HepG2 (cell line): ENCODE measurements around the gene KRTAP3-2. TPM values are rescaled to one million over a fixed set of nuclear protein-coding genes. Genes with fewer than 3 reads are reported as not detected.

Source experiments
- ATAC-seq: fragments of 200-7000 bp; cut with Tn5 transposase; 3 replicates; pipeline ENCODE4 v1.9.1; 2020; ENCODE audit warnings: mild to moderate bottlenecking, moderate library complexity
- BruUV-seq: library from RNA; stranded (reverse); fragments of 400-500 nt; replicated peaks from 2 replicates; lab custom pipeline; 2021; lab: Mats Ljungman, UMichigan
- CTCF ChIA-PET: fragments of 300-600 bp; formaldehyde crosslinking; extraction: SDS; loops from one replicate; lab custom pipeline; 2021; ENCODE audit warnings: low total read pairs, inconsistent platforms, low intra/inter-chr PET ratio; lab: Yijun Ruan, JAX
- POLR2A ChIA-PET: fragments of 350-600 bp; sonication (Branson Sonifier 250); formaldehyde crosslinking; loops from one replicate; lab custom pipeline; 2020; ENCODE audit warnings: antibody characterized with exemption, inconsistent platforms; lab: Yijun Ruan, JAX
- DNase-seq: peaks from one replicate; pipeline ENCODE4 v3.0.0-alpha.2; 2015; ENCODE audit warnings: low spot score
- FAIRE-seq: peaks from 3 replicates; lab custom pipeline; 2011; peaks lifted over from hg19 to GRCh38; lab: Jason Lieb, UNC
- H2AFZ ChIP-seq: one replicate; pipeline ENCODE4 v1.6.1; 2011; ENCODE audit warnings: low read length, inconsistent platforms
- H3K27ac ChIP-seq: fragments of 300-600 bp; 3 replicates; pipeline ENCODE4 v1.8.0; 2011; ENCODE audit warnings: mixed run types, mild to moderate bottlenecking, mixed read lengths, low read length, inconsistent platforms; ENCODE audit not compliant: insufficient read depth; ENCODE audit errors: extremely low read length
- H3K27me3 ChIP-seq, 2 experiments: fragments of 200-600 bp in 1 of 2; 2 replicates in 1 of 2; 3 replicates in 1 of 2; pipeline versions ENCODE4 v1.6.0 to v1.8.0; 2011; ENCODE audit warnings: low read length in 2 of 2, mild to moderate bottlenecking in 2 of 2, moderate library complexity in 2 of 2, inconsistent platforms in 1 of 2; ENCODE audit not compliant: insufficient read depth in 2 of 2, control insufficient read depth in 1 of 2
- H3K36me3 ChIP-seq, 2 experiments: fragments of 200-600 bp in 1 of 2; replicated peaks in 1 of 2; 2 replicates in 1 of 2; 3 replicates in 1 of 2; pipeline versions ENCODE4 v1.5.1 to v1.8.0; 2011; ENCODE audit warnings: low read length in 2 of 2, inconsistent platforms in 1 of 2; ENCODE audit not compliant: insufficient read depth in 2 of 2, control insufficient read depth in 1 of 2
- H3K4me1 ChIP-seq: 2 replicates; pipeline ENCODE4 v1.5.1; 2012; ENCODE audit warnings: low read length, inconsistent platforms; ENCODE audit not compliant: insufficient read depth
- H3K4me2 ChIP-seq: 2 replicates; pipeline ENCODE4 v1.6.0; 2011; ENCODE audit warnings: low read depth, low read length, inconsistent platforms
- H3K4me3 ChIP-seq, 3 experiments: fragments of 200-600 bp in 1 of 3; sonication (generic), shearing (Covaris generic) in 1 of 3; replicated peaks in 1 of 3; 2 replicates each; pipeline ENCODE4 v1.5.1; 2011 to 2016; ENCODE audit warnings: low read length in 3 of 3, inconsistent platforms in 2 of 3, low read depth in 2 of 3, mild to moderate bottlenecking in 2 of 3, control low read depth in 1 of 3, mixed read lengths in 1 of 3; ENCODE audit not compliant: insufficient read depth in 1 of 3
- H3K79me2 ChIP-seq: one replicate; pipeline ENCODE4 v1.6.1; 2011; ENCODE audit warnings: low read length, inconsistent platforms; ENCODE audit not compliant: insufficient read depth
- H3K9ac ChIP-seq: 2 replicates; pipeline ENCODE4 v1.6.0; 2011; ENCODE audit warnings: mild to moderate bottlenecking, low read depth, low read length, inconsistent platforms; ENCODE audit not compliant: insufficient read depth
- H3K9me3 ChIP-seq: 2 replicates; pipeline ENCODE4 v1.5.1; 2012; ENCODE audit warnings: mild to moderate bottlenecking, low read length
- H4K20me1 ChIP-seq: 2 replicates; pipeline ENCODE4 v1.6.0; 2011; ENCODE audit warnings: inconsistent platforms, mild to moderate bottlenecking, low read length, moderate library complexity; ENCODE audit not compliant: insufficient read depth
- AGO2 ChIP-seq: fragments of 200-400 bp; formaldehyde crosslinking; optimal IDR thresholded peaks from 2 replicates; pipeline ENCODE3; 2017; ENCODE audit warnings: mild to moderate bottlenecking, low read depth, low read length, moderate library complexity
- WGBS: methylation state at CpG from one replicate; pipeline ENCODE4 v1.1.6; 2017; ENCODE audit warnings: low lambda C conversion rate; 5-methylcytosine and 5-hydroxymethylcytosine counted together
- in situ Hi-C: cut with HindIII; loops from 2 replicates; pipeline ENCODE4 v1.10.0; 2017; ENCODE audit warnings: low pct_unique_long_range_greater_than_20kb; ENCODE audit not compliant: extremely low pct_ligation_motif_present
- intact Hi-C: fragments of 100-400 bp; cut with micrococcal nuclease; formaldehyde crosslinking; loops from one replicate; pipeline ENCODE4 v1.10.0; 2022; ENCODE audit not compliant: unreplicated experiment
- polyA plus RNA-seq, 8 experiments: library from polyadenylated mRNA; depleted of rRNA in 3 of 8; stranded (reverse) in 7 of 8; unstranded in 1 of 8; fragments of >200 nt; fragmentation: Illumina TruSeq in 4 of 8; extraction: Trizol in 4 of 8; gene quantifications; 2 replicates each; pipeline versions ENCODE4 v1.2.1 to v1.2.3, GENCODE V29; 2011 to 2016; ENCODE audit warnings: low read depth in 4 of 8, missing spikeins in 1 of 8, mixed read lengths in 1 of 8; ENCODE audit not compliant: insufficient read depth in 1 of 8
- total RNA-seq, 5 experiments: library from RNA; depleted of rRNA; stranded (reverse); fragments of >200 nt; fragmentation: Illumina TruSeq; extraction: Trizol; gene quantifications; 2 replicates each; pipeline ENCODE4 v1.2.3, GENCODE V29; 2016; ENCODE audit warnings: low read depth in 1 of 5
- TF ChIP-seq, protein P1 (sequence below): sonication (generic); formaldehyde crosslinking; IDR thresholded peaks from 2 replicates; pipeline ENCODE4 v1.5.1; 2020; ENCODE audit warnings: missing genetic modification reagents, mild to moderate bottlenecking, borderline replicate concordance
- TF ChIP-seq, protein P2 (sequence below): sonication (generic); formaldehyde crosslinking; IDR thresholded peaks from 2 replicates; pipeline ENCODE4 v1.5.1; 2020; ENCODE audit warnings: mild to moderate bottlenecking, missing genetic modification reagents, moderate library complexity

KRTAP3-2 gene
- total and polyA plus RNA-seq, 2 of the 13 experiments (the other 11 are each of a cell fraction or from before 2014, with no cell fraction given): not detected

DNA sequence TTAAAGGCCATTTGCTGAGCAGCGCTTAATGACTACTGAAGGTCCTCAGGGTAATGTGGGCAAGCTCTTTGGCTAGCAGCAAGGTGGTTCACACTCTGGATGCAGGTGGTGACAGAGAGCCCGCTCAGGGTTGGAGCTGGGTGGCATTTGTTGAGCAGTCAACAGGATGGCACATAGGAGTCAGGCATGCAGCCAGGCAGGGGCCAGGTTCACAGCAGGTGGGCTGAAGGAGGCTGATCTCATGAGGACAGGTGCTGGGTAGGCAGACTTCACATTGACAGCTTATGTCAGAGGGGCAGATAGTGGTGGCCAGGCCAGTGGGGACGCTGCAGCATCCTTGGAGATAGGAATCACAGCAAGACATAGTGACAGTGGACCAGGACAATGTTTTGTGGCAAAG is 4.7 kb upstream of the KRTAP3-2 start:
- FAIRE-seq (no peak), DNase-seq (no peak), ATAC-seq (no peak)
- CTCF ChIA-PET: no interaction called here
- in situ Hi-C loops: loop anchor here (5.0 kb wide), 2 partner anchors 42 to 92 kb away; no protein-coding TSS in a partner anchor
- TF ChIP-seq, protein P1, sequence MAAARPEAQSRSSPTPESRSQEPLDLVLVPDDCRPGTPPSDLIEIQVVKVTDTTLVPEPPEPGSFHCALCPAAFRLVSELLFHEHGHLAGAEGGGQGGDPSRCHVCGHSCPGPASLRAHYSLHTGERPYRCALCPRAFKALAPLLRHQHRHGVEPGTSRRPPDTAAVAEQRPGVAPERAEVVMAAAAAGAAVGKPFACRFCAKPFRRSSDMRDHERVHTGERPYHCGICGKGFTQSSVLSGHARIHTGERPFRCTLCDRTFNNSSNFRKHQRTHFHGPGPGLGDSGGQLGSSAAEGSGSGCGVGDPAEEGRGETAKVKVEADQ: peak; percentile 48; the same call in 1 of the 2 replicates
- no peak for TF ChIP-seq AGO2
- TF ChIP-seq, protein P2, sequence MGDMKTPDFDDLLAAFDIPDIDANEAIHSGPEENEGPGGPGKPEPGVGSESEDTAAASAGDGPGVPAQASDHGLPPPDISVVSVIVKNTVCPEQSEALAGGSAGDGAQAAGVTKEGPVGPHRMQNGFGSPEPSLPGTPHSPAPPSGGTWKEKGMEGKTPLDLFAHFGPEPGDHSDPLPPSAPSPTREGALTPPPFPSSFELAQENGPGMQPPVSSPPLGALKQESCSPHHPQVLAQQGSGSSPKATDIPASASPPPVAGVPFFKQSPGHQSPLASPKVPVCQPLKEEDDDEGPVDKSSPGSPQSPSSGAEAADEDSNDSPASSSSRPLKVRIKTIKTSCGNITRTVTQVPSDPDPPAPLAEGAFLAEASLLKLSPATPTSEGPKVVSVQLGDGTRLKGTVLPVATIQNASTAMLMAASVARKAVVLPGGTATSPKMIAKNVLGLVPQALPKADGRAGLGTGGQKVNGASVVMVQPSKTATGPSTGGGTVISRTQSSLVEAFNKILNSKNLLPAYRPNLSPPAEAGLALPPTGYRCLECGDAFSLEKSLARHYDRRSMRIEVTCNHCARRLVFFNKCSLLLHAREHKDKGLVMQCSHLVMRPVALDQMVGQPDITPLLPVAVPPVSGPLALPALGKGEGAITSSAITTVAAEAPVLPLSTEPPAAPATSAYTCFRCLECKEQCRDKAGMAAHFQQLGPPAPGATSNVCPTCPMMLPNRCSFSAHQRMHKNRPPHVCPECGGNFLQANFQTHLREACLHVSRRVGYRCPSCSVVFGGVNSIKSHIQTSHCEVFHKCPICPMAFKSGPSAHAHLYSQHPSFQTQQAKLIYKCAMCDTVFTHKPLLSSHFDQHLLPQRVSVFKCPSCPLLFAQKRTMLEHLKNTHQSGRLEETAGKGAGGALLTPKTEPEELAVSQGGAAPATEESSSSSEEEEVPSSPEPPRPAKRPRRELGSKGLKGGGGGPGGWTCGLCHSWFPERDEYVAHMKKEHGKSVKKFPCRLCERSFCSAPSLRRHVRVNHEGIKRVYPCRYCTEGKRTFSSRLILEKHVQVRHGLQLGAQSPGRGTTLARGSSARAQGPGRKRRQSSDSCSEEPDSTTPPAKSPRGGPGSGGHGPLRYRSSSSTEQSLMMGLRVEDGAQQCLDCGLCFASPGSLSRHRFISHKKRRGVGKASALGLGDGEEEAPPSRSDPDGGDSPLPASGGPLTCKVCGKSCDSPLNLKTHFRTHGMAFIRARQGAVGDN (CRISPR knock-in tag): peak; percentile 42
- Histone ChIP-seq H3K9me3 (no peaks in the 10 kb centered on the region), H3K4me1 (peaks cover 68% of the 10 kb centered on the region), H3K9ac (no peak overlapping the region), H3K79me2 (no peaks in the 10 kb centered on the region), H3K4me2 (no peak overlapping the region), H3K36me3 (no peaks in the 10 kb centered on the region), H3K27me3 (no peaks in the 10 kb centered on the region), H3K27ac (no peak overlapping the region), H4K20me1 (no peaks in the 10 kb centered on the region), H2AFZ (no peak overlapping the region), H3K4me3 (no peak overlapping the region)
- BruUV-seq: no TSS peak
- 96% methylated on average over 3 of the region's 3 CpGs for WGBS
- intact Hi-C loops: no loop called here
- POLR2A ChIA-PET: no interaction called here
